GM19193 (cell line): ENCODE results near the gene RALGDS.
"Not testable (repeated sequence)": the region's sequence is repeated elsewhere in the genome, so short reads cannot be mapped to it uniquely, and the experiment has no call there.

ENCODE experiments used
- POLR2A ChIP-seq: IDR thresholded peaks from 4 replicates; pipeline ENCODE4 v1.6.1; 2011; ENCODE audit not compliant: insufficient read depth, insufficient read length; ENCODE audit errors: extremely low read depth

The RALGDS gene

DNA sequence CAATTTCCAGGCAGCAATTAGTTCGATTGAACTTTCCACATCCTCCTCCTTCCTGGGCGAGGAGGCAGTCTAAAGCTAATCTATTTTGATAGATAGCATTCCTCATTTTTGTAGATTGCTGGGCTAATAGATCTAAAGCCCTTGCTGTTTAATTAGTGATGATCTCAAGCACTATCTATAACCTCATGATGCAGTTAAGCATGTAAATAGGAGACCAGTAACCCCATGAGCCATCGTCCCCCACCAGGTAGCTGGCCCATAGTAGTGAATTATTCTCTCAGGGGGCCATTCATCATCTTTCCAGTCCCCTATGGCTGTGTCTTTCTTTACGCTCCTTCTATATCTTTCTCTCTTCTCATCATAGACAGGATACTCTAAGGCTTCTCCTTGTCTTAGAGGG lies 44.3 kb downstream of the RALGDS start:
- TF ChIP-seq POLR2A = no peak

DNA sequence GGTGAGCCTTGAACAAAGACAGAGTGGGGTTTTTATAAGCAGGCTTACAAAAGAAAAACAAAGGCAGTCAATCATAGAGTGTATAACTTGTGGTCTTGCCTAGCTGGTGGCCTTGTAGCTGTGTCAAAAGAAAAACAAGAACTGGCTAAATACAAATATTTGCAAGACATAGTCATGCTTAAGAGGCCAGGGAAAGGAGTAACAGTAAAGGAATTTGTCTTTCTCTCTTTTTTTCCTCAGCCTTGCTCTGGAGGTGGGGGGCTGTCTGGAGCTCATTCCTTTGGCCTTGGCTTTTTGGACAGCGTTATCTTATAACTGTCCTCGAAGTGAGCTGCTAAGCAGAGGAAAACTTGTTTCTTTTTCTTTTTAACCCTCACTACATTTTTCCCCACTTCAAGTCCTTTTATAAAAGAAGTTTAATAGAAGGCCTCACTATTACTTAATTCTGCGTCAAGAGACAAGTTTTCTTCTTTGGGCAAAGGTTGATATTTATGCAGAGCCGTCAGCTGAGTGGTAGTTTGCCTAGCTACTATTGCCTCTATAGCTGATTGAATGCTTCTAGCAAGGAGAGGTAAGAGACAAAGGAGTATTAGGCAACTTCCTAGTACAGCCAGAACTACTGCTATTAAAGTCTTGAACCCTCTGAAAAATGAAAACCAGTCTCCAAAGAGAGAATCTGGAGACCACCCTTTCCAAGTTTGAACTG lies 45.0 kb downstream of the RALGDS start:
- TF ChIP-seq POLR2A = no peak

DNA sequence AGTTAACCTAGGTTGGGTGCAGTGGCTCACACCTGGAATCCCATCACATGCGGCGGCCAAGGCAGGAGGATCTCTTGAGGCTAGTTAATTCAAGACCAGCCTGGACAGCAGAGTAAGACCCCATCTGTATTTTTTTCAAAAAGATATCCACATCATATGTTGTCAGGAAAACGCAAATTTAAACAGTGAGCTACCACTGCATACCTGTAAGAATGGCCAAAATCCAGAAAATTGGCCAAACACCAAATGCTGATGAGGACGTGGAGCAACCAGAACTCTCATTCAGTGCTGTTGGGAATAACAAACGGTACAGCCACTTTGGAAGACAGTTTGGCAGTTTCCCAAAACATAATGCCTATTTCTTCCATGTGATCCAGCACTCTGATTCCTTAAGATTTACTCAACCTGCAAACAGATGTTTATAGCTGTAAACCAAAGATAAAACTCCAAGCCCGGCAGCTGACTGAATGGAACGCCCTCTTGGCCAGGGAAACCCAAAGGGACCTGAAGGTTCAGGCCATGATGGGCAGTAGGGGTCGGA lies 46.9 kb downstream of the RALGDS start:
- no peak for TF ChIP-seq POLR2A

DNA sequence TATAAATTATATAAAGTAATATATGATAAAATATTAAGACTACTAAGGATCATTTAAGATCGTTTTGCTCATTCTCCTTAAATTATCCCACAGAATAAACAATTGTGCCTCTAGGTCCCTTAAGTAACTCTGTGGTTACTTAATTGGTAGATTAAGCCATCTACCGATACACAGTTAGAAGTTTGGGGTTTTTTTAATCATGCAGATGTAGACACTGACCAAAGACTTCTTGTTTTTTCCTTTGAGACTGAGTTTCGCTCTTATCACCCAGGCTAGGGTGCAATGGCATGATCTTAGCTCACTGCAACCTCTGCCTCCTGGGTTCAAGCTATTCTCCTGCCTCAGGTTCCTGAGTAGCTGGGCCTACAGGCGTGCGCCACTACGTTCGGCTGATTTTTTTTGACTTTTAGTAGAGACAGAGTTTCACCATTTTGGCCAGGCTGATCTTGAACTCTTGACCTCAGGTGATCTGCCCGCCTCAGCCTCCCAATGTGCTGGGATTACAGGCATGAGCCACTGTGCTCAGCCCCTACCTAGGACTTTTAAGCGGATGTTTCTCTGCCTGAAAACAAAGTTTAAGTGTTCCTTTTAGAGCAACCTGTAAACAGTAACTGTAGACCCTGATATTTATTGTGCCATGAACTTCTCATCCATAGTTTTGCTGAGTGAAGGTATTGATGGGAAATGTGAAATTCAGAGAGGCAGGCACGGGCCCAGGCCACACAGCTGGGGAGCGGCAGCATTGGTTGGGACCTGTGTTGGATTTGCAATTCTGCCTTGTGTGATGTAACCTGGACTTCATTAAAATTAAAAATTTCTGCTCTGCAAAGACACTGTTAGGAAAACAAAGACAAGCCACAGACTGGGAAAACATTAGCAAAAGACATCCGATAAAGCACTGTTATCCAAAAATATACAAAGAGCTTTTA lies 47.7 kb downstream of the RALGDS start:
- TF ChIP-seq POLR2A = no peak

DNA sequence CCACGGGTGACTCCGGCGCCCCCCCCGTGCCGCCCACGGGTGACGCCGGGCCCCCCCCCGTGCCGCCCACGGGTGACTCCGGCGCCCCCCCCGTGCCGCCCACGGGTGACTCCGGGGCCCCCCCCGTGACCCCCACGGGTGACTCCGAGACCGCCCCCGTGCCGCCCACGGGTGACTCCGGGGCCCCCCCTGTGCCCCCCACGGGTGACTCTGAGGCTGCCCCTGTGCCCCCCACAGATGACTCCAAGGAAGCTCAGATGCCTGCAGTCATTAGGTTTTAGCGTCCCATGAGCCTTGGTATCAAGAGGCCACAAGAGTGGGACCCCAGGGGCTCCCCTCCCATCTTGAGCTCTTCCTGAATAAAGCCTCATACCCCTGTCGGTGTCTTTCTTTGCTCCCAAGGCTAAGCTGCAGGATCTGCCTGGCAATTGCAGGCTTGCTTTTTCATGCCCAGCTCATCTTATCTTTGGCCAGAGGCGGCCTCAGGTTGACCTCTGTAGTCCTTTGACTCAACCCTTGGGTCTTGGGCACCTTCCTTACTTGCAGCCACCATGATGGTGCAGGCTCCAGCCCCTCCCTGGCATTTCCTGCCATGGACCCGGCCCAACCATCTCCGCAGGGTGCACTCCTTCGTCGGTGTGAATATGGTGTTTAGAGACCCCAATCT lies 49.4 kb downstream of the RALGDS start:
- TF ChIP-seq POLR2A = no peak

DNA sequence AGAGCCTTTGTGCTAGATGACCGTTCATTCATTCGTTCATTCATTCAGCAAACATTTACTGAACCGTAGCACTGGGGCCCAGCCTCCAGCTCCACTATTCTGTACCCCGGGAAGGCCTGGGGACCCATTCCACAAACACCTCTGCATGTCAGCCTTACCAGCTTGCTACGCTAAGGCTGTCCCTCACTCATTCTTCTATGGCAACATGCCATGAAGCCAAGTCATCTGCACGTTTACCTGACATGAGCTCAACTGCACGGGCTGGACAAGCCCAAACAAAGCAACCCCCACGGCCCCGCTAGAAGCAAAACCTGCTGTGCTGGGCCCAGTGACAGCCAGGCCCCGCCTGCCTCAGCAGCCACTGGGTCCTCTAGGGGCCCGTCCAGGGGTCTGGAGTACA lies 53.2 kb downstream of the RALGDS start:
- no peak for TF ChIP-seq POLR2A

DNA sequence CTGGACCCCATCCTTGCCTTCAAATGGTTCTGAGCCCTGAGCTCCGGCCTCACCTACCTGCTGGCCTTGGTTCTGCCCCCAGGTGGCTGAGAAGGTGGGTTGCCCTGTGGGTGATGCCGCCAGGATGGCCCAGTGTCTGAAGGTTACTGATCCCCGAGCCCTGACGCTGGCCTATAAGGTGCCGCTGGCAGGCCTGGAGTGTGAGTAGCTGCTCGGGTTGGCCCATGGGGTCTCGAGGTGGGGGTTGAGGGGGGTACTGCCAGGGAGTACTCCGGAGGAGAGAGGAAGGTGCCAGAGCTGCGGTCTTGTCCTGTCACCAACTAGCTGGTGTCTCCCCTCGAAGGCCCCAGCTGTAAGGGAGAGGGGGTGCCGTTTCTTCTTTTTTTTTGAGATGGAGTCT lies 54.0 kb downstream of the RALGDS start:
- no peak for TF ChIP-seq POLR2A

DNA sequence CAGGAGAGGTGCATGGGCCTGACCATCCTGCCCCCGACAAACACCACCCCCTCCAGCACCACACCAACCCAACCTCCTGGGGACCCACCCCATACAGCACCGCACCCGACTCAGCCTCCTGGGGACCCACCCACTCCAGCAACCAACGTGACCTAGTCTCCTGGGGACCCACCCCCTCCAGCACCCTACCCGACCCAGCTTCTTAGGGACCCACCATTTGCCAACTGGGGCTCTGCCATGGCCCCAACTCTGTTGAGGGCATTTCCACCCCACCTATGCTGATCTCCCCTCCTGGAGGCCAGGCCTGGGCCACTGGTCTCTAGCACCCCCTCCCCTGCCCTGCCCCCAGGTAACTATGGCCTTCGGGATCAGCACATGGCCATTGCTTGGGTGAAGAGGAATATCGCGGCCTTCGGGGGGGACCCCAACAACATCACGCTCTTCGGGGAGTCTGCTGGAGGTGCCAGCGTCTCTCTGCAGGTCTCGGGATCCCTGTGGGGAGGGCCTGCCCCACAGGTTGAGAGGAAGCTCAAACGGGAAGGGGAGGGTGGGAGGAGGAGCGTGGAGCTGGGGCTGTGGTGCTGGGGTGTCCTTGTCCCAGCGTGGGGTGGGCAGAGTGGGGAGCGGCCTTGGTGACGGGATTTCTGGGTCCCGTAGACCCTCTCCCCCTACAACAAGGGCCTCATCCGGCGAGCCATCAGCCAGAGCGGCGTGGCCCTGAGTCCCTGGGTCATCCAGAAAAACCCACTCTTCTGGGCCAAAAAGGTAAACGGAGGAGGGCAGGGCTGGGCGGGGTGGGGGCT lies 54.7 kb downstream of the RALGDS start:
- no peak for TF ChIP-seq POLR2A

DNA sequence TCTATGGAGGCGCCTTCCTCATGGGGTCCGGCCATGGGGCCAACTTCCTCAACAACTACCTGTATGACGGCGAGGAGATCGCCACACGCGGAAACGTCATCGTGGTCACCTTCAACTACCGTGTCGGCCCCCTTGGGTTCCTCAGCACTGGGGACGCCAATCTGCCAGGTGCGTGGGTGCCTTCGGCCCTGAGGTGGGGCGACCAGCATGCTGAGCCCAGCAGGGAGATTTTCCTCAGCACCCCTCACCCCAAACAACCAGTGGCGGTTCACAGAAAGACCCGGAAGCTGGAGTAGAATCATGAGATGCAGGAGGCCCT lies 56.0 kb downstream of the RALGDS start:
- TF ChIP-seq POLR2A = no peak

DNA sequence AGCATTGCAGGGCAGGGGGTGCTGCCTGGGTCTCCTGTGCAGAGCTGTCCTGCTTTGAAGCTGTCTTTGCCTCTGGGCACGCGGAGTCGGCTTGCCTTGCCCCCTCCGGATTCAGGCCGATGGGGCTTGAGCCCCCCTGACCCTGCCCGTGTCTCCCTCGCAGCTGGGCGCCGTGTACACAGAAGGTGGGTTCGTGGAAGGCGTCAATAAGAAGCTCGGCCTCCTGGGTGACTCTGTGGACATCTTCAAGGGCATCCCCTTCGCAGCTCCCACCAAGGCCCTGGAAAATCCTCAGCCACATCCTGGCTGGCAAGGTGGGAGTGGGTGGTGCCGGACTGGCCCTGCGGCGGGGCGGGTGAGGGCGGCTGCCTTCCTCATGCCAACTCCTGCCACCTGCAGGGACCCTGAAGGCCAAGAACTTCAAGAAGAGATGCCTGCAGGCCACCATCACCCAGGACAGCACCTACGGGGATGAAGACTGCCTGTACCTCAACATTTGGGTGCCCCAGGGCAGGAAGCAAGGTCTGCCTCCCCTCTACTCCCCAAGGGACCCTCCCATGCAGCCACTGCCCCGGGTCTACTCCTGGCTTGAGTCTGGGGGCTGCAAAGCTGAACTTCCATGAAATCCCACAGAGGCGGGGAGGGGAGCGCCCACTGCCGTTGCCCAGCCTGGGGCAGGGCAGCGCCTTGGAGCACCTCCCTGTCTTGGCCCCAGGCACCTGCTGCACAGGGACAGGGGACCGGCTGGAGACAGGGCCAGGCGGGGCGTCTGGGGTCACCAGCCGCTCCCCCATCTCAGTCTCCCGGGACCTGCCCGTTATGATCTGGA lies 56.6 kb downstream of the RALGDS start:
- no peak for TF ChIP-seq POLR2A

DNA sequence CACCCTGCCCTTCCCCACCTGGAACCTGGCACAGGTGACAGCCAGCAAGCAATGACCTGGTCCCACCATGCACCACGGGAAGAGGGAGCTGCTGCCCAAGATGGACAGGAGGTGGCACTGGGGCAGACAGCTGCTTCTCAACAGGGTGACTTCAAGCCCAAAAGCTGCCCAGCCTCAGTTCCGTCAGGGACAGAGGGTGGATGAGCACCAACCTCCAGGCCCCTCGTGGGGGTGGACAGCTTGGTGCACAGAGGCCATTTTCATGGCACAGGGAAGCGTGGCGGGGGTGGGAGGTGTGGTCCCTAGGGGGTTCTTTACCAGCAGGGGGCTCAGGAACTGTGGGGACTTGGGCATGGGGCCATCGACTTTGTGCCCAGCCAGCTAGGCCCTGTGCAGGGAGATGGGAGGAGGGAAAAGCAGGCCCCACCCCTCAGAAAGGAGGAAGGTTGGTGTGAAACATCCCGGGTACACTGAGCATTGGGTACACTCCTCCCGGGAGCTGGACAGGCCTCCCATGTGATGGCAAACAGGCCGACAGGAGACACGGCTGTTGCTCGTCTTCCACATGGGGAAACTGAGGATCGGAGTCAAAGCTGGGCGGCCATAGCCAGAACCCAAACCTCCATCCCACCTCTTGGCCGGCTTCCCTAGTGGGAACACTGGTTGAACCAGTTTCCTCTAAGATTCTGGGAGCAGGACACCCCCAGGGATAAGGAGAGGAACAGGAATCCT lies 57.4 kb downstream of the RALGDS start:
- no peak for TF ChIP-seq POLR2A

DNA sequence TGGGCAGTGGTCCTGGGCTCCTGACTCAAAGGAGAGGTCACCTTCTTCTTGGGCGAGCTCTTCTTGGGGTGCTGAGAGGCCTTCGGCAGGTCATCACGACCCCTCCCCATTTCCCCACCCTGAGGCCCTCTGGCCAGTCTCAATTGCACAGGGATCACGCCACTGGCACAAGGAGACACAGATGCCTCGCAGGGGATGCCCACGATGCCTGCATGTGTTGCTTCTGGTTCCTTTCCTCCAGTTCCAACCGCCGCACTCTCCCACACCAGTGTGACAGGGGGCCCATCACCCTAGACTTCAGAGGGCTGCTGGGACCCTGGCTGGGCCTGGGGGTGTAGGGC lies 57.9 kb downstream of the RALGDS start:
- no peak for TF ChIP-seq POLR2A

DNA sequence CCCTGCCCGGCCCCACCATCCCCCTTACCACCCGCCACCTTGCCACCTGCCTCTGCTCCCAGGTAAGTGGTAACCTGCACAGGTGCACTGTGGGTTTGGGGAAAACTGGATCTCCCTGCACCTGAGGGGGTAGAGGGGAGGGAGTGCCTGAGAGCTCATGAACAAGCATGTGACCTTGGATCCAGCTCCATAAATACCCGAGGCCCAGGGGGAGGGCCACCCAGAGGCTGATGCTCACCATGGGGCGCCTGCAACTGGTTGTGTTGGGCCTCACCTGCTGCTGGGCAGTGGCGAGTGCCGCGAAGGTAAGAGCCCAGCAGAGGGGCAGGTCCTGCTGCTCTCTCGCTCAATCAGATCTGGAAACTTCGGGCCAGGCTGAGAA lies 59.3 kb downstream of the RALGDS start, which contains the start of gene CEL:
CEL (plus strand) TSS at position 218 of the 382 bp plus-strand sequence; CDS start at position 240, 22 bp downstream.
- not testable (repeated sequence) for TF ChIP-seq POLR2A
